Mesendoderm (in vitro differentiated cells): Measurements from ENCODE around the gene HDAC4.

Experiments
- DNase-seq: peaks from one replicate; pipeline ENCODE4 v3.0.0; 2013
- H2AK5ac ChIP-seq: 2 replicates; pipeline ENCODE4 v1.6.1; 2013; ENCODE audit warnings: low read length, inconsistent platforms
- H2BK120ac ChIP-seq: 2 replicates; pipeline ENCODE4 v1.6.1; 2013; ENCODE audit warnings: low read depth, mild to moderate bottlenecking, low read length, moderate library complexity, mixed read lengths
- H2BK15ac ChIP-seq: replicated peaks from 2 replicates; pipeline ENCODE4 v1.6.1; 2013; ENCODE audit warnings: low read depth, mild to moderate bottlenecking, moderate library complexity
- H2BK5ac ChIP-seq: 2 replicates; pipeline ENCODE4 v1.6.1; 2013; ENCODE audit warnings: low read length, inconsistent platforms
- H3K18ac ChIP-seq: 2 replicates; pipeline ENCODE4 v1.6.1; 2013; ENCODE audit warnings: mild to moderate bottlenecking, low read length, mixed read lengths
- H3K23ac ChIP-seq: one replicate; pipeline ENCODE4 v1.6.1; 2013; ENCODE audit warnings: low read length
- H3K27ac ChIP-seq: 2 replicates; pipeline ENCODE4 v1.5.1; 2013; ENCODE audit warnings: low read depth, mild to moderate bottlenecking, inconsistent platforms, low read length, moderate library complexity
- H3K27me3 ChIP-seq: 2 replicates; pipeline ENCODE4 v1.6.1; 2013; ENCODE audit warnings: low read length, control low read depth, mild to moderate bottlenecking, inconsistent platforms; ENCODE audit not compliant: insufficient read depth, poor library complexity
- H3K36me3 ChIP-seq: 2 replicates; pipeline ENCODE4 v1.6.1; 2013; ENCODE audit warnings: low read length, inconsistent platforms; ENCODE audit not compliant: control insufficient read depth, insufficient read depth
- H3K4ac ChIP-seq: one replicate; pipeline ENCODE4 v1.6.1; 2013; ENCODE audit warnings: low read depth, mild to moderate bottlenecking, low read length, moderate library complexity
- H3K4me1 ChIP-seq: 2 replicates; pipeline ENCODE4 v1.6.1; 2013; ENCODE audit warnings: low read depth, low read length, inconsistent platforms; ENCODE audit not compliant: control insufficient read depth
- H3K4me2 ChIP-seq: 2 replicates; pipeline ENCODE4 v1.6.1; 2013; ENCODE audit warnings: low read length
- H3K4me3 ChIP-seq: 2 replicates; pipeline ENCODE4 v1.5.1; 2013; ENCODE audit warnings: mild to moderate bottlenecking, low read length
- H3K56ac ChIP-seq: one replicate; pipeline ENCODE4 v1.6.1; 2013; ENCODE audit warnings: low read length
- H3K79me1 ChIP-seq: 2 replicates; pipeline ENCODE4 v1.6.1; 2013; ENCODE audit warnings: low read length, inconsistent platforms
- H3K79me2 ChIP-seq: 2 replicates; pipeline ENCODE4 v1.6.1; 2013; ENCODE audit warnings: mild to moderate bottlenecking, low read length; ENCODE audit not compliant: control insufficient read depth, insufficient read depth
- H3K9ac ChIP-seq: 2 replicates; pipeline ENCODE4 v1.6.1; 2013; ENCODE audit warnings: low read length, inconsistent platforms
- H4K5ac ChIP-seq: one replicate; pipeline ENCODE4 v1.6.1; 2013; ENCODE audit warnings: low read length
- H4K8ac ChIP-seq: one replicate; pipeline ENCODE4 v1.6.1; 2013; ENCODE audit warnings: low read depth, mild to moderate bottlenecking, control low read depth, low read length, moderate library complexity
- WGBS: extraction: QIAGEN DNeasy Blood & Tissue Kit; methylation state at CpG from one replicate; pipeline ENCODE4 v1.1.7; 2013; ENCODE audit warnings: low lambda C conversion rate, missing lambda C conversion rate; ENCODE audit not compliant: insufficient coverage; ENCODE audit errors: extremely low coverage; 5-methylcytosine and 5-hydroxymethylcytosine counted together

HDAC4 gene

GRCh38 chr2:239020541-239021041 is 380.2 kb downstream of the HDAC4 start:
- no peaks in the 10 kb centered on the region for H3K79me1 ChIP-seq

GRCh38 chr2:239019183-239019581 is 381.6 kb downstream of the HDAC4 start:
- no peak overlapping the region for H3K27ac ChIP-seq
- no peak overlapping the region for H3K4me2 ChIP-seq
- no peaks in the 10 kb centered on the region for H3K36me3 ChIP-seq
- H4K5ac ChIP-seq = no peak overlapping the region
- no CpG with 5 or more reads among the region's 6 CpGs for WGBS
- no peak for DNase-seq
- no peak overlapping the region for H3K4me3 ChIP-seq
- no peak overlapping the region for H2BK5ac ChIP-seq
- H2AK5ac ChIP-seq = no peak overlapping the region
- no peak overlapping the region for H3K56ac ChIP-seq
- no peaks in the 10 kb centered on the region for H3K27me3 ChIP-seq
- no peaks in the 10 kb centered on the region for H3K4me1 ChIP-seq
- no peak overlapping the region for H3K9ac ChIP-seq
- no peak overlapping the region for H2BK120ac ChIP-seq
- no peak overlapping the region for H3K23ac ChIP-seq
- no peak overlapping the region for H3K18ac ChIP-seq
- H2BK15ac ChIP-seq = no peak overlapping the region
- H3K79me2 ChIP-seq = no peaks in the 10 kb centered on the region
- H3K79me1 ChIP-seq = no peaks in the 10 kb centered on the region
- H4K8ac ChIP-seq = no peak overlapping the region
- H3K4ac ChIP-seq = no peak overlapping the region

More at GRCh38 chr2:239020541-239021041, 380.2 kb downstream of the HDAC4 start:
- no peak overlapping the region for H3K4me2 ChIP-seq
- H3K23ac ChIP-seq = no peak overlapping the region
- no peak overlapping the region for H4K5ac ChIP-seq
- H3K4ac ChIP-seq = no peak overlapping the region
- H2AK5ac ChIP-seq = no peak overlapping the region
- no peak overlapping the region for H3K4me3 ChIP-seq
- no peak overlapping the region for H2BK5ac ChIP-seq
- WGBS = no CpG with 5 or more reads among the region's 17 CpGs
- no peak overlapping the region for H2BK120ac ChIP-seq
- no peaks in the 10 kb centered on the region for H3K27me3 ChIP-seq
- H2BK15ac ChIP-seq = no peak overlapping the region
- H3K79me2 ChIP-seq = no peaks in the 10 kb centered on the region
- H3K9ac ChIP-seq = no peak overlapping the region
- no peak overlapping the region for H3K27ac ChIP-seq
- H3K56ac ChIP-seq = no peak overlapping the region
- H3K36me3 ChIP-seq = no peaks in the 10 kb centered on the region
- H3K18ac ChIP-seq = no peak overlapping the region
- H4K8ac ChIP-seq = no peak overlapping the region
- H3K4me1 ChIP-seq = no peaks in the 10 kb centered on the region
- DNase-seq = no peak

DNA sequence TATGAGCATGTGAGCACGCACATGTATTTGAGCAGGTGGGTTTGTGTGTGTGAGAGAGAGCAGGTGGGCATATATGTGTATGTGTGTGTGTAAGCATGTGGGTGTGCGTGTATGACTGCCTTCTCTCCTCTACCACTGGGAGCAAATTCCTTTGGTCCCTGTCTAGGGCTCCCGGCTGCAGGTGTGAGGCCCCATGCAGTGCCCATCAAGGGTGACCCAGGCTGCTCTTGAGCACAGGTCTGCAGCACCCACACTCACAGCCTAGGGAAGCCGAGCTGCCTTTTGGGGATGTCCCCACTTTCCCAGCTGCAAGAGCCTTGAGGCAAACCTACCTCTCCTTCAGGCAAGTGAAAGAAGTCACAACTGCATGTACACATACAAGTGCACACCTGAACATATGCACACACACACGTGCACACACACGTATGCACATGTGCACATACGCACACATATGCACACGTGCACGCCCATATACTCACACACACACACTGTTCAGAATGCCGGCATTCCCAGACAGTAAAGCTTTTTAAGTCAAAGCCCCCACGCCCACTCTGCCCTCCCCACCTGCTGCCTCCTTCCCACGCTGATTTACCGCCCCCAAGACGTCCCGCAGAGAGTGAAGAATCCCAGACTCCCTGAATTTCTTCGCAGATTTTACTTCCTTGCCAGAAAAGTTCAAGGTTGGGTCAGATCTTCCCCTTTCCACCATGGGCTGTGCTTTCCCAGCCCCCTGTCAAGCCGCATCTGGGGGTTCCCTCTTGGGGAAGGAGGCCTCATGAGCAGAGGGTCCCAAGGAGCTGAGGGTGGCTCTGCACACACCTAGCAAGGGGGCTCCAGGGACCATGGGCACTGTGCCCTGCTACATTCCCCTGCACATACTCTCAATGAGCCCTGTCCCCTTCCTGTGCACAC is 382.3 kb downstream of the HDAC4 start:
- no peak for DNase-seq
- no peak overlapping the region for H3K27ac ChIP-seq
- no peak overlapping the region for H4K5ac ChIP-seq
- no peaks in the 10 kb centered on the region for H3K4me1 ChIP-seq
- H3K4ac ChIP-seq = no peak overlapping the region
- no peak overlapping the region for H3K4me3 ChIP-seq
- no peak overlapping the region for H3K4me2 ChIP-seq
- H2AK5ac ChIP-seq = no peak overlapping the region
- no CpG with 5 or more reads among the region's 17 CpGs for WGBS
- H3K36me3 ChIP-seq = no peaks in the 10 kb centered on the region
- no peak overlapping the region for H2BK120ac ChIP-seq
- H3K27me3 ChIP-seq = no peaks in the 10 kb centered on the region
- no peak overlapping the region for H2BK5ac ChIP-seq
- H3K23ac ChIP-seq = no peak overlapping the region
- no peak overlapping the region for H3K18ac ChIP-seq
- no peak overlapping the region for H3K9ac ChIP-seq
- H2BK15ac ChIP-seq = no peak overlapping the region
- H3K79me1 ChIP-seq = no peaks in the 10 kb centered on the region
- no peak overlapping the region for H4K8ac ChIP-seq
- no peaks in the 10 kb centered on the region for H3K79me2 ChIP-seq
- no peak overlapping the region for H3K56ac ChIP-seq

DNA sequence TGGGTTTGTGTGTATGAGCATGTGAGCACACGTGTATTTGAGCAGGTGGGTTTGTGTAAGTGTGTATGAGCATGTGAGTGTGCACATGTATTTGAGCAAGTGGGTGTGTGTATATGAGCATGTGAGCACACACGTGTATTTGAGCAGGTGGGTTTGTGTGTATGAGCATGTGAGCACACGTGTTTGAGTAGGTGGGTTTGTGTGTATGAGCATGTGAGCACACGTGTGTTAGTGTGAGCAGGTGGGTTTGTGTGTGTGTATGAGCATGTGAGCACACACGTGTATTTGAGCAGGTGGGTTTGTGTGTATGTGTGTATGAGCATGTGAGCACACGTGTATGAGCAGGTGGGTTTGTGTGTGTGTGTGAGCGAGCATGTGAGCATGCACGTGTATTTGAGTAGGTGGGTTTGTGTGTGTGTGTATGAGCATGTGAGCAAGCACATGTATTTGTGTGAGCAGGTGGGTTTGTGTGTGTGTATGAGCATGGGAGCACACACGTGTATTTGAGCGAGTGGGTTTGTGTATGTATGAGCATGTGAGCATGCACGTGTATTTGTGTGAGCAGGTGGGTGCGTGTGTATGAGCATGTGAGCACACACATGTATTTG is 383.2 kb downstream of the HDAC4 start:
- no peak overlapping the region for H3K4me3 ChIP-seq
- no peaks in the 10 kb centered on the region for H3K36me3 ChIP-seq
- no peak overlapping the region for H4K8ac ChIP-seq
- no peak overlapping the region for H3K4me2 ChIP-seq
- H3K79me2 ChIP-seq = no peaks in the 10 kb centered on the region
- H2BK15ac ChIP-seq = no peak overlapping the region
- H3K56ac ChIP-seq = no peak overlapping the region
- H2BK120ac ChIP-seq = no peak overlapping the region
- no peak overlapping the region for H2BK5ac ChIP-seq
- no peak overlapping the region for H3K4ac ChIP-seq
- H3K18ac ChIP-seq = no peak overlapping the region
- H3K4me1 ChIP-seq = no peaks in the 10 kb centered on the region
- no peak overlapping the region for H2AK5ac ChIP-seq
- no peak overlapping the region for H3K9ac ChIP-seq
- H3K23ac ChIP-seq = no peak overlapping the region
- H3K27ac ChIP-seq = no peak overlapping the region
- H3K27me3 ChIP-seq = no peaks in the 10 kb centered on the region
- DNase-seq = no peak
- no CpG with 5 or more reads among the region's 12 CpGs for WGBS
- H3K79me1 ChIP-seq = no peaks in the 10 kb centered on the region
- H4K5ac ChIP-seq = no peak overlapping the region

DNA sequence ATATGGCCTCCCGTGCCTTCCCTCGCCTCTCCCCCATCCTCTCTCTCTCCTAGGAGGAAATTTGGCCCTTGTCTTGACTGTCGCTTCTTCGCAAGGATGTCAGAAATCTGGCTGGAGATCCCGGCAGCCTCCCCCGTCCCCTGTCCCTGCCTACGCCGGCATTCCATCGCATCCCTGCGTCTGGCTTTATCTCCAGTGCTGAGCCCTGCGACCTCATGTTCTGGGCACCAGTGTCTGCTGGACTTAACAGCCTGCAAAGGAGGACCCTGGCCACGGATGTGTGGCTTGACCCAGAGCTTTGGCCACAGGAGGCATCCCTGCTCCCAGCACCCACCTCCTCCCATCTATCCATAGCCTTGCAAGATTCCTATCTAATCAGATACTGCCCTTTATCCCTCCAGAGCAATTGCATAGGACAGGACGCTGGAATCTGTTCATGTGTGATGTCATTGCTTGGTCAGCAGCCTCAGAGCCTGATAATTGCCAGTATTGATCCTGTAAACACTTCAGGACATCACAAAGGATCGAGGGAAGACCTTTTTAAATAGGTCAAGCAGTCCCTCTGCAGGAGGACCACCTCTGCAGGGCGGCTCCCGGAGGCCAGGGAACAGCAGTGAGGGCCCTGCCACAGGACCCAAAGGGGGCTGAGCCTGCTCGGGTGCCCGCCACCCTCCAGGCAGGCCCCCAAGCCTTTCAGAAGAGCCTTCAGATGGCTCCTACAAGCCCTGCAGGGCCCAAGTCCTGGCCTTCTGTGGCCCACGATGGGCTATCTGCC is 384.7 kb downstream of the HDAC4 start:
- Histone ChIP-seq H2BK120ac (no peak overlapping the region), H2BK15ac (no peak overlapping the region), H3K79me1 (no peaks in the 10 kb centered on the region), H3K9ac (no peak overlapping the region), H3K18ac (no peak overlapping the region), H3K27ac (no peak overlapping the region), H3K4me2 (no peak overlapping the region), H3K56ac (no peak overlapping the region), H3K79me2 (no peaks in the 10 kb centered on the region), H4K5ac (no peak overlapping the region), H4K8ac (no peak overlapping the region), H3K4ac (no peak overlapping the region), H3K36me3 (no peaks in the 10 kb centered on the region), H2BK5ac (no peak overlapping the region), H3K27me3 (no peaks in the 10 kb centered on the region), H3K4me1 (no peaks in the 10 kb centered on the region), H3K23ac (no peak overlapping the region), H3K4me3 (no peak overlapping the region), H2AK5ac (no peak overlapping the region)
- WGBS = no CpG with 5 or more reads among the region's 19 CpGs
- DNase-seq = no peak
